ENCODE results near the gene CAPN5. TPM values are rescaled to one million over a fixed set of nuclear protein-coding genes. Genes with fewer than 3 reads are reported as not detected.

The CAPN5 gene
- total and polyA plus RNA-seq, 11 donors = 1.1 to 4.5 (median 2.1) TPM

DNA sequence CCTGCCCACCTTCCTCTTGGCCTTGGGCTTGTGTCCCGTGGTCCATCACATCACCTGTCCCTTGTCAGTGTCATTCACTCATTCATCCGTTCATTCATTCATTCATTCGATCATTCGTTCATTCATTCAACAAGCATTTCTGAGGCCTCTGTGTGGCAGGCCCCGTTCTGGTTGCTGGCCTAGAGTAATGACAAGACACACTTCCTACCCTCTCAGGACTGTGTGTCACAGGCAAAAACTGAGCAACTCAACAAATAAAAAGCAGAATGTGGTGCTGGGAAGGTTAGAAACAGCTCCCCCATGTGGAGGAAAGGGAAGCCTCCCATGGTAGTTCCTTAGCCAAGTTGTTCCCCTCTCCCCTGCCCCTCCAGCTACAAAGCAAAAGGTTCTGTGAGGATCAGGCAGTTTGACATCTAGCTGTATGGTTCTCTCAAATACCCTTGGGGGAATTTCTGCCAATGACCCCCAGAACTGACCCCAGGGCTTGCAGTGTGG, 34.3 kb downstream of the CAPN5 start:
- Histone ChIP-seq H3K27ac (no peak overlapping the region), H3K27me3 (no peaks in the 10 kb centered on the region), H3K36me3 (no peaks in the 10 kb centered on the region), H3K4me3 (no peak overlapping the region), H3K4me1 (no peaks in the 10 kb centered on the region), H3K9me3 (no peaks in the 10 kb centered on the region)
- ATAC-seq = no peak
- TF ChIP-seq POLR2A (IDR thresholded peaks at IDR 0.05) = no peak
- TF ChIP-seq, protein P1, sequence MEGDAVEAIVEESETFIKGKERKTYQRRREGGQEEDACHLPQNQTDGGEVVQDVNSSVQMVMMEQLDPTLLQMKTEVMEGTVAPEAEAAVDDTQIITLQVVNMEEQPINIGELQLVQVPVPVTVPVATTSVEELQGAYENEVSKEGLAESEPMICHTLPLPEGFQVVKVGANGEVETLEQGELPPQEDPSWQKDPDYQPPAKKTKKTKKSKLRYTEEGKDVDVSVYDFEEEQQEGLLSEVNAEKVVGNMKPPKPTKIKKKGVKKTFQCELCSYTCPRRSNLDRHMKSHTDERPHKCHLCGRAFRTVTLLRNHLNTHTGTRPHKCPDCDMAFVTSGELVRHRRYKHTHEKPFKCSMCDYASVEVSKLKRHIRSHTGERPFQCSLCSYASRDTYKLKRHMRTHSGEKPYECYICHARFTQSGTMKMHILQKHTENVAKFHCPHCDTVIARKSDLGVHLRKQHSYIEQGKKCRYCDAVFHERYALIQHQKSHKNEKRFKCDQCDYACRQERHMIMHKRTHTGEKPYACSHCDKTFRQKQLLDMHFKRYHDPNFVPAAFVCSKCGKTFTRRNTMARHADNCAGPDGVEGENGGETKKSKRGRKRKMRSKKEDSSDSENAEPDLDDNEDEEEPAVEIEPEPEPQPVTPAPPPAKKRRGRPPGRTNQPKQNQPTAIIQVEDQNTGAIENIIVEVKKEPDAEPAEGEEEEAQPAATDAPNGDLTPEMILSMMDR (IDR thresholded peaks at IDR 0.05) = peak in 5 of 12 donors; percentile 7 to 26 (median 16)
- 89 to 95% (median 92%) methylated on average over 5 of the region's 5 CpGs for WGBS, 4 donors
- peak in 1 of 5 donors; percentile 11 for DNase-seq
- intact Hi-C loops (cut with DNase I) = no loop called here

- Histone ChIP-seq H3K27ac (no peak within 1 kb of the TSS), H3K27me3 (no peaks in the 10 kb centered on the region), H3K4me3 (no peak within 1 kb of the TSS), H3K36me3 (no peaks in the 10 kb centered on the region), H3K9me3 (no peaks in the 10 kb centered on the region), H3K4me1 (peaks cover 0 to under 1% (median 0%) of the 10 kb centered on the region in 12 donors)
- no peak for TF ChIP-seq POLR2A (IDR thresholded peaks at IDR 0.05)
- TF ChIP-seq, protein P1 (IDR thresholded peaks at IDR 0.05) = no peak
- intact Hi-C loops (cut with DNase I) = no loop called here
- DNase-seq (peak in 2 of 5 donors; percentile 13 to 48), ATAC-seq (no peak)
- 92 to 95% (median 92%) methylated on average over 29 to 37 of the region's 37 CpGs for WGBS, 4 donors
Measured at GRCh38 chr11:77102246-77103210, 35.8 kb downstream of the CAPN5 start, which contains the start of gene OMP. TSS of gene OMP (plus strand) at chr11:77102840. CDS start at chr11:77102840, 0 bp downstream.

GRCh38 chr11:77103319-77103718, 36.5 kb downstream of the CAPN5 start:
- intact Hi-C loops (cut with DNase I) = no loop called here
- no peak for TF ChIP-seq POLR2A (IDR thresholded peaks at IDR 0.05)
- TF ChIP-seq, protein P1 (IDR thresholded peaks at IDR 0.05) = no peak
- Histone ChIP-seq H3K4me3 (no peak overlapping the region), H3K27ac (no peak overlapping the region), H3K4me1 (peaks cover 0 to 8% (median 1%) of the 10 kb centered on the region in 12 donors), H3K27me3 (no peaks in the 10 kb centered on the region), H3K36me3 (no peaks in the 10 kb centered on the region), H3K9me3 (no peaks in the 10 kb centered on the region)
- peak in 1 of 5 donors; percentile 27 for DNase-seq
- no peak for ATAC-seq
- WGBS, 4 donors = 52 to 89% (median 72%) methylated on average over 2 of the region's 2 CpGs

DNA sequence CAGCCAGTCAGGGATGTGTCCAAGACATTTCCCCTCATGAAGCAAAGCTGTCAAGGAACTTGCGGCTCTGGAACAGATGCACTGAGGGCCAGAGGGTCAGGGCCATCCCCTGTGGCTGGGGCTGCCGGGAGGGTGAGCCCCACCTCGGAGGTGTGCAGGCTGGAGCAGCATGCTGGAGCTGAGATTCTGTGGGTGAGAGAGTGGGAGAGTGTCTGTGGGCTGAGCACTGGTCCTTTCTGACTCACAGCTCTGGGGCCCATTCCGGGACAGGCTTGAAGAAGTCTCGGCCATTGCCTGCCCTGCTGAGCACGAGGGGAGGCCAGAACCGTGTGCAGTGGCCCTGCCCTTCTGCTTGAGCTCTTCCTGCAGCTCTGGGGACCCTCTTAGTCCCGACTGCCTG, 38.0 kb downstream of the CAPN5 start:
- ATAC-seq (no peak), DNase-seq (no peak)
- Histone ChIP-seq H3K36me3 (no peaks in the 10 kb centered on the region), H3K27ac (no peak overlapping the region), H3K4me1 (peaks cover 0 to 11% (median 3%) of the 10 kb centered on the region in 12 donors), H3K4me3 (no peak overlapping the region), H3K9me3 (no peaks in the 10 kb centered on the region), H3K27me3 (no peaks in the 10 kb centered on the region)
- 88 to 93% (median 92%) methylated on average over 8 of the region's 8 CpGs; no CpG with 5 or more reads in 1 of the 4 donors for WGBS, 4 donors
- intact Hi-C loops (cut with DNase I) = no loop called here
- TF ChIP-seq POLR2A (IDR thresholded peaks at IDR 0.05) = no peak
- TF ChIP-seq, protein P1 (IDR thresholded peaks at IDR 0.05) = no peak
